Psoas muscle (tissue), 8 donors: Measurements from ENCODE around the gene IL18R1. TPM values are rescaled to one million over a fixed set of nuclear protein-coding genes. Genes with fewer than 3 reads are reported as not detected.

Experiments
- ATAC-seq, 4 donors: fragments of 200-7000 bp; cut with Tn5 transposase; one replicate each; pipeline ENCODE4 v1.9.1; 2020; ENCODE audit warnings: moderate library complexity in 3 of 4, mild to moderate bottlenecking in 2 of 4
- DNase-seq, 2 donors: peaks; one replicate each; pipeline ENCODE4 v3.0.0-alpha.2; 2020
- H3K27ac ChIP-seq: fragments of 200-600 bp; one replicate; pipeline ENCODE4 v1.8.0; 2022
- H3K27me3 ChIP-seq, 3 donors: fragments of 200-600 bp in 1 of 3; one replicate each; pipeline versions ENCODE4 v1.6.1 to v1.8.0; 2013 to 2022; ENCODE audit warnings: low read length in 2 of 3, mild to moderate bottlenecking in 2 of 3, moderate library complexity in 1 of 3; ENCODE audit not compliant: insufficient read depth in 3 of 3
- H3K36me3 ChIP-seq, 2 donors: fragments of 200-600 bp in 1 of 2; one replicate each; pipeline versions ENCODE4 v1.6.1 to v1.8.0; 2013 to 2022; ENCODE audit warnings: low read depth in 1 of 2, mild to moderate bottlenecking in 1 of 2, moderate library complexity in 1 of 2; ENCODE audit not compliant: insufficient read depth in 1 of 2
- H3K4me1 ChIP-seq: fragments of 200-600 bp; one replicate; pipeline ENCODE4 v1.8.0; 2022
- H3K4me3 ChIP-seq: fragments of 200-600 bp; one replicate; pipeline ENCODE4 v1.8.0; 2022; ENCODE audit warnings: mild to moderate bottlenecking
- H3K9me3 ChIP-seq: fragments of 200-600 bp; one replicate; pipeline ENCODE4 v1.8.0; 2022
- CTCF ChIP-seq: fragments of 200-600 bp; IDR thresholded peaks from one replicate; pipeline ENCODE4 v1.8.0; 2022; ENCODE audit warnings: antibody characterized with exemption
- WGBS, 3 donors: extraction: QIAGEN DNeasy Blood & Tissue Kit; methylation state at CpG; one replicate each; pipeline versions ENCODE4 v1.1.6 to v1.1.7; 2013; 5-methylcytosine and 5-hydroxymethylcytosine counted together
- intact Hi-C, 2 donors: fragments of 100-400 bp; cut with DNase I; formaldehyde crosslinking; loops; one replicate each; pipeline versions ENCODE4 v1.11.0 to v1.14.2; 2022
- polyA plus RNA-seq, 3 donors: library from polyadenylated mRNA; stranded (reverse); fragments of 200-250 nt; gene quantifications; one replicate each; pipeline ENCODE4 v1.2.3, GENCODE V29; 2013
- total RNA-seq, 4 donors: library from RNA; stranded (reverse); fragmentation: NEBNext Ultra II Directional in 2 of 4; extraction: Animal tissue kit (Norgen Biotek cat#: 25700) in 2 of 4; gene quantifications; one replicate each; pipeline versions ENCODE4 v1.2.1 to v1.2.4, GENCODE V29; 2021 to 2023
- donor health status: healthy with polysubstance abuse.
- donor health status: DM: no; HTN: no; CAD: no; lungs with moderate emphysema.
- donor health status: Bipolar disorder and iron deficiency.
- donor health status: healthy.
- donor health status: DM: yes; HTN: yes; CAD: no.
- donor health status: DM: no; HTN: no; CAD: no.
- donor health status: DM: no; HTN: no; CAD: no.
- donor health status: DM: yes; HTN: yes; CAD: no.

The IL18R1 gene
- total and polyA plus RNA-seq, 7 donors, result 0.26 to 2.1 (median 0.83) TPM

- H3K4me1 ChIP-seq, result no peaks in the 10 kb centered on the region
- H3K4me3 ChIP-seq, result no peak overlapping the region
- H3K9me3 ChIP-seq, result no peaks in the 10 kb centered on the region
- H3K36me3 ChIP-seq, result no peaks in the 10 kb centered on the region
- intact Hi-C loops, result no loop called here
- H3K27ac ChIP-seq, result no peak overlapping the region
- TF ChIP-seq CTCF, result no peak
- ATAC-seq (no peak), DNase-seq (no peak)
- no peaks in the 10 kb centered on the region for H3K27me3 ChIP-seq
- WGBS, 3 donors, result 23 to 29% (median 29%) methylated on average over 1 of the region's 1 CpG
Measured at GRCh38 chr2:102392942-102393341, 37.3 kb downstream of the IL18R1 start.

GRCh38 chr2:102396012-102396411 lies 40.4 kb downstream of the IL18R1 start:
- no peak for ATAC-seq
- no peak for TF ChIP-seq CTCF
- H3K4me3 ChIP-seq, result no peak overlapping the region

GRCh38 chr2:102397209-102397608 lies 41.6 kb downstream of the IL18R1 start:
- H3K4me3 ChIP-seq, result no peak overlapping the region
- no peak for ATAC-seq

More at GRCh38 chr2:102396012-102396411, 40.4 kb downstream of the IL18R1 start:
- WGBS, 3 donors, result 59 to 84% (median 83%) methylated on average over 2 of the region's 2 CpGs
- H3K27me3 ChIP-seq, result no peaks in the 10 kb centered on the region
- no peak for DNase-seq
- intact Hi-C loops, result no loop called here
- no peaks in the 10 kb centered on the region for H3K9me3 ChIP-seq
- no peak overlapping the region for H3K27ac ChIP-seq
- H3K36me3 ChIP-seq, result no peaks in the 10 kb centered on the region
- H3K4me1 ChIP-seq, result no peaks in the 10 kb centered on the region

GRCh38 chr2:102399499-102400141 lies 44.0 kb downstream of the IL18R1 start:
- 81 to 88% (median 81%) methylated on average over 7 of the region's 7 CpGs for WGBS, 3 donors
- no peaks in the 10 kb centered on the region for H3K4me1 ChIP-seq
- no peak overlapping the region for H3K4me3 ChIP-seq
- DNase-seq (no peak), ATAC-seq (no peak)
- H3K36me3 ChIP-seq, result no peaks in the 10 kb centered on the region
- intact Hi-C loops, result no loop called here
- H3K27ac ChIP-seq, result no peak overlapping the region
- no peaks in the 10 kb centered on the region for H3K9me3 ChIP-seq
- H3K27me3 ChIP-seq, result no peaks in the 10 kb centered on the region
- TF ChIP-seq CTCF, result no peak

More at GRCh38 chr2:102397209-102397608, 41.6 kb downstream of the IL18R1 start:
- no peaks in the 10 kb centered on the region for H3K36me3 ChIP-seq
- no peak overlapping the region for H3K27ac ChIP-seq
- no peaks in the 10 kb centered on the region for H3K4me1 ChIP-seq
- intact Hi-C loops, result no loop called here
- H3K9me3 ChIP-seq, result no peaks in the 10 kb centered on the region
- H3K27me3 ChIP-seq, result no peaks in the 10 kb centered on the region
- DNase-seq, result no peak
- TF ChIP-seq CTCF, result no peak
- 64 to 76% (median 74%) methylated on average over 6 of the region's 6 CpGs for WGBS, 3 donors

GRCh38 chr2:102401456-102401855 lies 45.9 kb downstream of the IL18R1 start:
- H3K27me3 ChIP-seq, result no peaks in the 10 kb centered on the region
- H3K36me3 ChIP-seq, result no peaks in the 10 kb centered on the region
- no peak for TF ChIP-seq CTCF
- H3K27ac ChIP-seq, result no peak overlapping the region
- H3K4me1 ChIP-seq, result no peaks in the 10 kb centered on the region
- no peak for DNase-seq
- intact Hi-C loops, result no loop called here
- no peaks in the 10 kb centered on the region for H3K9me3 ChIP-seq
- ATAC-seq, result no peak
- H3K4me3 ChIP-seq, result no peak overlapping the region
